H1 (cell line): ENCODE results near the gene POLR1D. TPM values are rescaled to one million over a fixed set of nuclear protein-coding genes. Genes with fewer than 3 reads are reported as not detected.
A peak's percentile ranks its signal among the peaks of the same experiment; 100 is the strongest.

ENCODE experiments used
- CTCF ChIA-PET: fragments of 300-600 bp; sonication (Branson Sonifier 250); formaldehyde crosslinking; loops from one replicate; lab custom pipeline; 2021; ENCODE audit not compliant: partially characterized antibody; lab: Charles Lee
- POLR2A ChIA-PET: fragments of 300-600 bp; sonication (Branson Sonifier 250); formaldehyde crosslinking; loops from one replicate; lab custom pipeline; 2021; ENCODE audit warnings: inconsistent platforms; ENCODE audit not compliant: partially characterized antibody; lab: Charles Lee
- DNase-seq, 2 experiments: peaks; one replicate each; pipeline versions ENCODE4 v3.0.0 to v3.0.0-alpha.2; 2010 to 2022; ENCODE audit warnings: low spot score in 2 of 2, low read depth in 1 of 2, mixed read lengths in 1 of 2
- FAIRE-seq: peaks from 2 replicates; lab custom pipeline; 2011; peaks lifted over from hg19 to GRCh38; lab: Jason Lieb, UNC
- H2AFZ ChIP-seq: 2 replicates; pipeline ENCODE4 v1.8.1; 2012; ENCODE audit warnings: low read length, inconsistent platforms
- H2AK5ac ChIP-seq: 2 replicates; pipeline ENCODE4 v1.6.1; 2013; ENCODE audit warnings: low read depth, low read length
- H2BK120ac ChIP-seq: replicated peaks from 2 replicates; pipeline ENCODE3; 2013; ENCODE audit warnings: low read depth, low read length, inconsistent platforms
- H2BK12ac ChIP-seq: 2 replicates; pipeline ENCODE4 v1.6.1; 2013; ENCODE audit warnings: low read depth, low read length
- H2BK15ac ChIP-seq: 2 replicates; pipeline ENCODE4 v1.6.1; 2013; ENCODE audit warnings: low read length
- H2BK20ac ChIP-seq: 2 replicates; pipeline ENCODE4 v1.6.1; 2013; ENCODE audit warnings: low read length
- H2BK5ac ChIP-seq: 2 replicates; pipeline ENCODE4 v1.6.1; 2013; ENCODE audit warnings: low read depth, low read length
- H3K14ac ChIP-seq: 2 replicates; pipeline ENCODE4 v1.6.1; 2013; ENCODE audit warnings: inconsistent platforms; ENCODE audit not compliant: insufficient read length
- H3K18ac ChIP-seq: 2 replicates; pipeline ENCODE4 v1.6.1; 2013; ENCODE audit warnings: low read length; ENCODE audit errors: extremely low read depth
- H3K23ac ChIP-seq: 2 replicates; pipeline ENCODE4 v1.6.1; 2013; ENCODE audit warnings: inconsistent platforms; ENCODE audit not compliant: insufficient read length
- H3K23me2 ChIP-seq: 2 replicates; pipeline ENCODE4 v1.6.1; 2013; ENCODE audit warnings: low read depth, low read length
- H3K27ac ChIP-seq: 2 replicates; pipeline ENCODE4 v1.6.1; 2011; ENCODE audit warnings: low read depth, low read length, inconsistent platforms
- H3K27me3 ChIP-seq, 4 experiments: replicated peaks in 1 of 4; 1 replicate in 1 of 4; 2 replicates in 3 of 4; pipeline versions ENCODE4 v1.6.1 to v1.8.1; 2011 to 2013; ENCODE audit warnings: low read length in 3 of 4, mild to moderate bottlenecking in 3 of 4, inconsistent platforms in 2 of 4, mixed read lengths in 2 of 4, moderate library complexity in 1 of 4; ENCODE audit not compliant: control insufficient read depth in 3 of 4, insufficient read depth in 3 of 4; ENCODE audit errors: extremely low read depth in 1 of 4
- H3K36me3 ChIP-seq, 4 experiments: 2 replicates each; pipeline versions ENCODE4 v1.6.1 to v1.8.1; 2011 to 2013; ENCODE audit warnings: mild to moderate bottlenecking in 4 of 4, low read length in 3 of 4, moderate library complexity in 2 of 4, control low read depth in 1 of 4, inconsistent platforms in 1 of 4; ENCODE audit not compliant: insufficient read depth in 4 of 4, control insufficient read depth in 2 of 4
- H3K4ac ChIP-seq: replicated peaks from 2 replicates; pipeline ENCODE3; 2013; ENCODE audit warnings: low read length, low read depth, mixed read lengths, inconsistent platforms; ENCODE audit not compliant: insufficient read length
- H3K4me1 ChIP-seq, 4 experiments: replicated peaks in 1 of 4; 1 replicate in 1 of 4; 2 replicates in 3 of 4; pipeline versions ENCODE4 v1.6.1 to v1.8.1; 2011 to 2013; ENCODE audit warnings: low read length in 3 of 4, inconsistent platforms in 2 of 4, mixed read lengths in 1 of 4; ENCODE audit not compliant: insufficient read depth in 4 of 4, control insufficient read depth in 3 of 4
- H3K4me2 ChIP-seq, 2 experiments: 2 replicates each; pipeline versions ENCODE4 v1.6.1 to v1.8.1; 2011 to 2013; ENCODE audit warnings: low read depth in 2 of 2, low read length in 2 of 2, control low read depth in 1 of 2, inconsistent platforms in 1 of 2, mild to moderate bottlenecking in 1 of 2; ENCODE audit not compliant: insufficient read depth in 1 of 2
- H3K4me3 ChIP-seq, 4 experiments: fragments of 200-600, 300-600 bp in 1 of 4; sonication (generic), shearing (Covaris generic), sonication (Bioruptor Twin) in 1 of 4; 2 replicates each; pipeline versions ENCODE4 v1.5.1 to v1.8.1; 2011 to 2016; ENCODE audit warnings: low read length in 4 of 4, low read depth in 3 of 4, control low read depth in 2 of 4, inconsistent platforms in 2 of 4, mild to moderate bottlenecking in 2 of 4, mixed read lengths in 1 of 4, moderate library complexity in 1 of 4; ENCODE audit not compliant: insufficient read depth in 2 of 4; ENCODE audit errors: extremely low read depth in 1 of 4
- H3K56ac ChIP-seq: replicated peaks from 2 replicates; pipeline ENCODE3; 2013; ENCODE audit warnings: low read depth, mild to moderate bottlenecking, mixed read lengths, low read length, inconsistent platforms; ENCODE audit not compliant: insufficient read length
- H3K79me1 ChIP-seq: 2 replicates; pipeline ENCODE4 v1.6.1; 2013; ENCODE audit warnings: low read depth, low read length, control low read depth
- H3K79me2 ChIP-seq, 2 experiments: 2 replicates each; pipeline versions ENCODE4 v1.6.1 to v1.8.1; 2012 to 2013; ENCODE audit warnings: low read length in 2 of 2, mild to moderate bottlenecking in 2 of 2, inconsistent platforms in 1 of 2; ENCODE audit not compliant: insufficient read depth in 2 of 2, control insufficient read depth in 1 of 2
- H3K9ac ChIP-seq, 4 experiments: replicated peaks in 1 of 4; 1 replicate in 1 of 4; 2 replicates in 3 of 4; pipeline versions ENCODE4 v1.6.1 to v1.8.1; 2011 to 2013; ENCODE audit warnings: low read depth in 3 of 4, low read length in 3 of 4, control low read depth in 2 of 4, mild to moderate bottlenecking in 2 of 4, moderate library complexity in 2 of 4, inconsistent platforms in 1 of 4; ENCODE audit errors: extremely low read depth in 1 of 4
- H3K9me3 ChIP-seq, 2 experiments: 2 replicates each; pipeline versions ENCODE4 v1.6.1 to v1.8.1; 2012 to 2013; ENCODE audit warnings: mild to moderate bottlenecking in 2 of 2, moderate library complexity in 2 of 2, control low read depth in 1 of 2, inconsistent platforms in 1 of 2, low read depth in 1 of 2, low read length in 1 of 2, mixed read lengths in 1 of 2; ENCODE audit not compliant: insufficient read depth in 2 of 2
- H4K20me1 ChIP-seq, 2 experiments: replicated peaks in 1 of 2; 2 replicates each; pipeline versions ENCODE3 to v1.8.1; 2011 to 2013; ENCODE audit warnings: inconsistent platforms in 2 of 2, low read length in 2 of 2, mild to moderate bottlenecking in 1 of 2; ENCODE audit not compliant: insufficient read depth in 2 of 2, control insufficient read depth in 1 of 2
- H4K5ac ChIP-seq: 2 replicates; pipeline ENCODE4 v1.6.1; 2013; ENCODE audit warnings: low read length, low read depth, mixed read lengths, inconsistent platforms; ENCODE audit not compliant: insufficient read length
- H4K8ac ChIP-seq: 2 replicates; pipeline ENCODE4 v1.8.0; 2013; ENCODE audit warnings: mild to moderate bottlenecking, moderate library complexity, low read length, inconsistent platforms; ENCODE audit not compliant: insufficient read depth; ENCODE audit errors: extremely low read depth
- H4K91ac ChIP-seq: replicated peaks from 2 replicates; pipeline ENCODE3; 2013; ENCODE audit warnings: low read length, mixed read lengths, inconsistent platforms; ENCODE audit not compliant: insufficient read length
- CTBP2 ChIP-seq: IDR thresholded peaks from 2 replicates; pipeline ENCODE4 v1.7.0; 2011; ENCODE audit warnings: borderline replicate concordance, mild to moderate bottlenecking, moderate library complexity, mixed read lengths, low read length; ENCODE audit not compliant: insufficient read depth, insufficient read length
- GTF2F1 ChIP-seq: IDR thresholded peaks from 2 replicates; pipeline ENCODE4 v1.6.1; 2012; ENCODE audit warnings: low read depth, low read length, improper control_type of control experiment, borderline replicate concordance
- POU5F1 ChIP-seq: IDR thresholded peaks from 2 replicates; pipeline ENCODE4 v1.6.1; 2011; ENCODE audit warnings: low read depth, mild to moderate bottlenecking, low read length, moderate library complexity
- RFX5 ChIP-seq: IDR thresholded peaks from 2 replicates; pipeline ENCODE4 v1.6.1; 2011; ENCODE audit warnings: low read depth, low read length, improper control_type of control experiment, borderline replicate concordance
- SP1 ChIP-seq: IDR thresholded peaks from 2 replicates; pipeline ENCODE4 v1.6.1; 2011; ENCODE audit warnings: low read depth, low read length
- WGBS, 2 experiments: shearing (Covaris generic) in 1 of 2; methylation state at CpG; one replicate each; pipeline versions ENCODE4 v1.1.6 to v1.1.7; 2013 to 2015; ENCODE audit warnings: low lambda C conversion rate in 2 of 2, mixed read lengths in 2 of 2, inconsistent platforms in 1 of 2, low coverage in 1 of 2, missing lambda C conversion rate in 1 of 2; ENCODE audit not compliant: insufficient replicate concordance in 2 of 2, insufficient coverage in 1 of 2, insufficient read length in 1 of 2; ENCODE audit errors: extremely low coverage in 1 of 2, missing lambda C conversion rate in 1 of 2; 5-methylcytosine and 5-hydroxymethylcytosine counted together
- polyA plus RNA-seq, 7 experiments: library from polyadenylated mRNA; depleted of rRNA in 3 of 7; stranded (reverse) in 5 of 7; unstranded in 2 of 7; fragments of >200 nt in 5 of 7; fragments of 200-250 nt in 2 of 7; gene quantifications; 1 replicate in 5 of 7; 2 replicates in 1 of 7; 4 replicates in 1 of 7; pipeline versions ENCODE4 v1.2.1 to v1.2.3, GENCODE V29; 2011 to 2013; ENCODE audit warnings: missing spikeins in 2 of 7, mixed read lengths in 2 of 7
- total RNA-seq: library from RNA; stranded (reverse); fragmentation: NEBNext Ultra II Directional; extraction: Animal tissue kit (Norgen Biotek cat#: 25700); gene quantifications from 2 replicates; pipeline ENCODE4 v1.2.1, GENCODE V29; 2021

POLR1D gene
- total and polyA plus RNA-seq, 2 of the 8 experiments (the other 6 are each of a cell fraction or from before 2014, with no cell fraction given) = 226 to 232 TPM

- Histone ChIP-seq H3K23ac (no peak overlapping the region), H2BK15ac (no peak overlapping the region), H3K23me2 (no peaks in the 10 kb centered on the region), H2BK5ac (no peak overlapping the region), H3K27me3 (no peaks in the 10 kb centered on the region), H4K91ac (no peak overlapping the region), H3K56ac (no peak overlapping the region), H3K4me2 (no peak overlapping the region), H4K8ac (no peak overlapping the region), H3K14ac (no peak overlapping the region), H3K4ac (no peak overlapping the region), H3K79me1 (no peaks in the 10 kb centered on the region), H3K4me3 (no peak overlapping the region), H4K20me1 (peaks cover 0 to 8% of the 10 kb centered on the region in 2 experiments), H3K9me3 (no peaks in the 10 kb centered on the region), H2AFZ (no peak overlapping the region), H2BK20ac (no peak overlapping the region), H3K36me3 (no peaks in the 10 kb centered on the region), H3K9ac (no peak overlapping the region), H2AK5ac (no peak overlapping the region), H3K4me1 (no peaks in the 10 kb centered on the region)
- 87% methylated on average over 2 of the region's 2 CpGs; no CpG with 5 or more reads in 1 of the 2 experiments for WGBS, 2 experiments
- ChIA-PET POLR2A (no interaction called here), CTCF (interaction anchor here (0.7 kb wide), 1 partner anchor 10 kb away, joined by 3 read pairs; no protein-coding TSS in a partner anchor)
- DNase-seq = no peak
- TF ChIP-seq RFX5 = no peak
- TF ChIP-seq CTBP2 = no peak
- no peak for TF ChIP-seq SP1
- no peak for TF ChIP-seq POU5F1
- no peak for TF ChIP-seq GTF2F1
- TF ChIP-seq, all 59 proteins: peak for 0
- Histone ChIP-seq H3K79me2 (peaks cover 0 to 59% of the 10 kb centered on the region in 2 experiments; a peak in 3 of 4 replicates), H2BK120ac (no peak overlapping the region), H2BK12ac (no peak overlapping the region), H3K18ac (no peak overlapping the region), H3K27ac (no peak overlapping the region), H4K5ac (no peak overlapping the region)
- peak; percentile 19 for FAIRE-seq
Observed at GRCh38 chr13:27595055-27595811, 26.5 kb upstream of the POLR1D start.
